Panc1 (cell line): ENCODE results near the gene POLDIP2. TPM values are rescaled to one million over a fixed set of nuclear protein-coding genes. Genes with fewer than 3 reads are reported as not detected.

Source experiments
- ATAC-seq: fragments of 200-7000 bp; cut with Tn5 transposase; 2 replicates; pipeline ENCODE4 v1.9.1; 2020; ENCODE audit warnings: mild to moderate bottlenecking, moderate library complexity
- BruUV-seq: library from RNA; stranded (reverse); fragments of 400-500 nt; replicated peaks from 2 replicates; lab custom pipeline; 2021; lab: Mats Ljungman, UMichigan
- CTCF ChIA-PET: fragments of 300-600 bp; sonication (Branson Sonifier 250); formaldehyde crosslinking; loops from one replicate; lab custom pipeline; 2022; ENCODE audit warnings: antibody characterized with exemption; lab: Charles Lee
- POLR2A ChIA-PET: fragments of 300-600 bp; sonication (Branson Sonifier 250); formaldehyde crosslinking; loops from one replicate; lab custom pipeline; 2022; ENCODE audit warnings: antibody characterized with exemption; lab: Charles Lee
- DNase-seq: peaks from one replicate; pipeline ENCODE4 v3.0.0-alpha.2; 2010; ENCODE audit warnings: low read depth, low spot score
- H3K27ac ChIP-seq: 2 replicates; pipeline ENCODE4 v1.5.1; 2011; ENCODE audit warnings: mild to moderate bottlenecking, low read length, inconsistent platforms
- H3K27me3 ChIP-seq: fragments of 200-500 bp; sonication (Bioruptor generic); 2 replicates; pipeline ENCODE4 v1.6.0; 2014; ENCODE audit warnings: low read length, inconsistent platforms; ENCODE audit not compliant: control insufficient read depth, insufficient read depth
- H3K36me3 ChIP-seq: fragments of 200-500 bp; sonication (Bioruptor generic); 2 replicates; pipeline ENCODE4 v1.5.1; 2014; ENCODE audit warnings: inconsistent platforms, mild to moderate bottlenecking, low read length, moderate library complexity; ENCODE audit not compliant: control insufficient read depth, insufficient read depth
- H3K4me1 ChIP-seq: 2 replicates; pipeline ENCODE4 v1.5.1; 2011; ENCODE audit warnings: inconsistent platforms, mild to moderate bottlenecking, low read length, moderate library complexity; ENCODE audit not compliant: control insufficient read depth, insufficient read depth
- H3K4me3 ChIP-seq, 2 experiments: 2 replicates each; pipeline ENCODE4 v1.5.1; 2011 to 2012; ENCODE audit warnings: low read depth in 2 of 2, low read length in 2 of 2, mild to moderate bottlenecking in 2 of 2, inconsistent platforms in 1 of 2, moderate library complexity in 1 of 2
- H3K9me3 ChIP-seq: fragments of 200-500 bp; sonication (Bioruptor generic); 2 replicates; pipeline ENCODE4 v1.5.1; 2014; ENCODE audit warnings: low read depth, mild to moderate bottlenecking, inconsistent platforms, low read length, moderate library complexity; ENCODE audit not compliant: control insufficient read depth, insufficient read depth
- CTCF ChIP-seq: fragments of 450-650 bp; IDR thresholded peaks from 2 replicates; pipeline ENCODE4 v1.5.1; 2017; ENCODE audit warnings: mild to moderate bottlenecking
- POLR2AphosphoS5 ChIP-seq: IDR thresholded peaks from 2 replicates; pipeline ENCODE4 v1.6.1; 2012; ENCODE audit warnings: mild to moderate bottlenecking, low read depth, low read length, moderate library complexity
- SIN3A ChIP-seq: IDR thresholded peaks from 2 replicates; pipeline ENCODE4 v1.6.1; 2012; ENCODE audit warnings: low read depth, mild to moderate bottlenecking, low read length, moderate library complexity, borderline replicate concordance; ENCODE audit not compliant: insufficient read depth
- TCF7L2 ChIP-seq: IDR thresholded peaks from 2 replicates; pipeline ENCODE4 v1.6.1; 2011; ENCODE audit warnings: mild to moderate bottlenecking, low read depth, low read length, inconsistent platforms
- in situ Hi-C: cut with HindIII; loops from 2 replicates; pipeline ENCODE4 v1.10.0; 2016; ENCODE audit warnings: low sequenced_read_pairs, low pct_unique_long_range_greater_than_20kb
- intact Hi-C: fragments of 100-400 bp; cut with micrococcal nuclease; formaldehyde crosslinking; loops from one replicate; pipeline ENCODE4 v1.10.0; 2022; ENCODE audit not compliant: unreplicated experiment
- total RNA-seq: library from RNA; stranded (reverse); gene quantifications from one replicate; pipeline ENCODE4 v1.2.1, GENCODE V29; 2021; ENCODE audit not compliant: unreplicated experiment
- TF ChIP-seq, protein P1 (sequence below), 2 experiments: IDR thresholded peaks; 2 replicates each; pipeline ENCODE4 v1.6.1; 2011 to 2012; ENCODE audit warnings: low read depth in 2 of 2, control low read depth in 1 of 2, low read length in 1 of 2, mild to moderate bottlenecking in 1 of 2, moderate library complexity in 1 of 2; ENCODE audit not compliant: insufficient read depth in 1 of 2

POLDIP2 gene
- total RNA-seq, 1 experiment from 2014 or later = 175 TPM

DNA sequence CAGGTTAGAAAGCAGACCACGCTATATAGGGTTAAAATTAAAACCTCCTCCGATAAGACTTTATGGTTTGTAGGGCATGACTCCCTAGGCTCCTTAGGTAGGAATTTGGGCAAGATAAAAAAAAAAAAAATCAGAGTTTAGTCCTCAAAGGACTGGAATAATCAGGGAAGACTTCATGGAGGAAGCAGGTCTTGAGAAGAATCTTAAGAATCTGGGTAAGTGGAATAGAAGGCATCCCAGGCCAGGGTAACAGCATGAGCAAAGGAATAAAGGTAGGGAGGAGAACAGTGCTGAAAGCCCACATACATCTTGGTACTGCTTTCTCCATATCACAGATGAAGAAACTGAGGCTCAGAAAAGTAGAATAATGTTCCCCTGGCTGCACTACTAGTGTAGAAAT, 33.2 kb upstream of the POLDIP2 start:
- in situ Hi-C loops (no loop called here), intact Hi-C loops (no loop called here)
- Histone ChIP-seq H3K27ac (no peak overlapping the region), H3K9me3 (no peaks in the 10 kb centered on the region), H3K4me1 (no peaks in the 10 kb centered on the region), H3K36me3 (no peaks in the 10 kb centered on the region), H3K27me3 (no peaks in the 10 kb centered on the region), H3K4me3 (no peak overlapping the region)
- TF ChIP-seq SIN3A (no peak), CTCF (no peak), POLR2AphosphoS5 (no peak), TCF7L2 (no peak)
- TF ChIP-seq, protein P1, sequence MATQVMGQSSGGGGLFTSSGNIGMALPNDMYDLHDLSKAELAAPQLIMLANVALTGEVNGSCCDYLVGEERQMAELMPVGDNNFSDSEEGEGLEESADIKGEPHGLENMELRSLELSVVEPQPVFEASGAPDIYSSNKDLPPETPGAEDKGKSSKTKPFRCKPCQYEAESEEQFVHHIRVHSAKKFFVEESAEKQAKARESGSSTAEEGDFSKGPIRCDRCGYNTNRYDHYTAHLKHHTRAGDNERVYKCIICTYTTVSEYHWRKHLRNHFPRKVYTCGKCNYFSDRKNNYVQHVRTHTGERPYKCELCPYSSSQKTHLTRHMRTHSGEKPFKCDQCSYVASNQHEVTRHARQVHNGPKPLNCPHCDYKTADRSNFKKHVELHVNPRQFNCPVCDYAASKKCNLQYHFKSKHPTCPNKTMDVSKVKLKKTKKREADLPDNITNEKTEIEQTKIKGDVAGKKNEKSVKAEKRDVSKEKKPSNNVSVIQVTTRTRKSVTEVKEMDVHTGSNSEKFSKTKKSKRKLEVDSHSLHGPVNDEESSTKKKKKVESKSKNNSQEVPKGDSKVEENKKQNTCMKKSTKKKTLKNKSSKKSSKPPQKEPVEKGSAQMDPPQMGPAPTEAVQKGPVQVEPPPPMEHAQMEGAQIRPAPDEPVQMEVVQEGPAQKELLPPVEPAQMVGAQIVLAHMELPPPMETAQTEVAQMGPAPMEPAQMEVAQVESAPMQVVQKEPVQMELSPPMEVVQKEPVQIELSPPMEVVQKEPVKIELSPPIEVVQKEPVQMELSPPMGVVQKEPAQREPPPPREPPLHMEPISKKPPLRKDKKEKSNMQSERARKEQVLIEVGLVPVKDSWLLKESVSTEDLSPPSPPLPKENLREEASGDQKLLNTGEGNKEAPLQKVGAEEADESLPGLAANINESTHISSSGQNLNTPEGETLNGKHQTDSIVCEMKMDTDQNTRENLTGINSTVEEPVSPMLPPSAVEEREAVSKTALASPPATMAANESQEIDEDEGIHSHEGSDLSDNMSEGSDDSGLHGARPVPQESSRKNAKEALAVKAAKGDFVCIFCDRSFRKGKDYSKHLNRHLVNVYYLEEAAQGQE (IDR thresholded peaks at IDR 0.05; ENCODE audit: insufficient read depth in 1 of 2, low read depth in 2 of 2, low read length in 1 of 2) = no peak
- no TSS peak for BruUV-seq
- ChIA-PET POLR2A (no interaction called here), CTCF (no interaction called here)
- DNase-seq (no peak), ATAC-seq (no peak)

DNA sequence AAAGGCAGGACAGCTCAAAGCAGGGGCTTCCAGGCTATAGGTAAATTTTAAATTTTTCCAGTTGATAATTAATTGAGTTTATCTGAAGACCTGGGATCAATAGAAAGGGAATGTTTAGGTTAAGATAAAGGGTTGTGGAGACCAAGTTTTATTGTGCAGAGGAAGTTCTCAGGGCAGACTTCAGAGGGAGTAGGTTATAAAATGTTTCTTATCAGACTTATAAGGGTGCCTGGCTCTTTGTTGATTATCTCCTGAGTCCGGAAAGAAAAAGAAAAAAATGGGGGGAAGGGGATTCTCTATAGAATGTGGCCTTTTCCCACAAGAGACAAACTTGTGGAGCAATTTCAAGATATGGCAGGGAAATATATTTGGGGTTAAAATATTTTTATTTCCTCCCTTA, 32.8 kb upstream of the POLDIP2 start:
- Histone ChIP-seq H3K9me3 (no peaks in the 10 kb centered on the region), H3K27ac (no peak overlapping the region), H3K27me3 (no peaks in the 10 kb centered on the region), H3K36me3 (no peaks in the 10 kb centered on the region), H3K4me3 (no peak overlapping the region), H3K4me1 (no peaks in the 10 kb centered on the region)
- ChIA-PET CTCF (no interaction called here), POLR2A (no interaction called here)
- ATAC-seq (no peak), DNase-seq (no peak)
- intact Hi-C loops (no loop called here), in situ Hi-C loops (no loop called here)
- BruUV-seq = no TSS peak
- TF ChIP-seq SIN3A = no peak
- no peak for TF ChIP-seq TCF7L2
- TF ChIP-seq, protein P1 (IDR thresholded peaks at IDR 0.05; ENCODE audit: insufficient read depth in 1 of 2, low read depth in 2 of 2, low read length in 1 of 2) = no peak
- no peak for TF ChIP-seq CTCF
- TF ChIP-seq POLR2AphosphoS5 = no peak
